Measurements from ENCODE around the gene FKBP15. TPM values are rescaled to one million over a fixed set of nuclear protein-coding genes. Genes with fewer than 3 reads are reported as not detected.

The FKBP15 gene
- total and polyA plus RNA-seq, 2 of the 4 experiments (the other 2 are of a cell fraction), result 20.4 to 25.5 TPM

DNA sequence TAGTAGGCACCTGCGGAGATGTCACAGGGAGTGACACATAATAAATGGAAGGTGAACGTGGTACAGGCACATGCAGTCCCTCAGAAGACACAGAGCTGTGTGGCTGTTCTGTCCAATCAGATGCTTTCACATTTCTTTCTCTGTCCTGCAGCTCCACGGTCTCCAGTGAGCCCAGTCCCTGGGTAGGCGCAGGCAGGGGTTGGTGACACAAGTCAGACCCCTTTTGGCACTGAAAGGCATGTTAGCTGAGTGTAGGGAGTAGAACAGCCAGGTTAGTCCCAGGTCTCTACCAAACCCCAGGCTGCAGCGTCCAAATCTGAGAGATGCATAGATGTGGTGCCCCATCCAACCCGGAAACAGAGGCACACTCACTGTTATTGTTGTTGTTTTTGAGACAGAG, 67.5 kb downstream of the FKBP15 start:
- H4K5ac ChIP-seq (ENCODE audit: low read depth, low read length), result no peak overlapping the region
- intact Hi-C loops (cut with micrococcal nuclease), result no loop called here
- no peak for DNase-seq
- no peak overlapping the region for H2AK5ac ChIP-seq (ENCODE audit: low read depth, low read length)
- H2BK5ac ChIP-seq (ENCODE audit: low read depth, low read length, poor library complexity, severe bottlenecking), result no peak overlapping the region
- H3K9me3 ChIP-seq (ENCODE audit: control insufficient read depth, insufficient read depth, low read length), result no peaks in the 10 kb centered on the region
- no peak overlapping the region for H2BK15ac ChIP-seq (ENCODE audit: low read depth, low read length)
- no peak overlapping the region for H3K9ac ChIP-seq (ENCODE audit: low read depth, low read length)
- H3K4me1 ChIP-seq (ENCODE audit: control insufficient read depth, insufficient read depth, low read length), result peaks cover 6% of the 10 kb centered on the region; the same call in 1 of the 2 replicates
- peaks cover 5% of the 10 kb centered on the region for H3K36me3 ChIP-seq (ENCODE audit: control insufficient read depth, insufficient read depth, low read length)
- peaks cover 0 to 22% of the 10 kb centered on the region in 2 experiments; a peak in 2 of 4 replicates for H3K79me1 ChIP-seq (ENCODE audit: low read depth in 1 of 2, low read length in 2 of 2)
- in situ Hi-C loops (cut with MboI; ENCODE audit: low sequenced_read_pairs), result no loop called here
- CTCF ChIA-PET, result interaction anchor here (1.1 kb wide), 1 partner anchor 24 kb away, joined by 3 read pairs; no protein-coding TSS in a partner anchor
- H3K4me2 ChIP-seq (ENCODE audit: low read depth, low read length), result no peak overlapping the region
- peaks cover 3% of the 10 kb centered on the region; the same call in 1 of the 2 replicates for H4K20me1 ChIP-seq (ENCODE audit: insufficient read depth, low read length)
- H3K4me3 ChIP-seq (ENCODE audit: insufficient read depth, low read depth, low read length), result no peak overlapping the region
- no peak overlapping the region for H3K23ac ChIP-seq (ENCODE audit: low read depth, low read length)
- WGBS, 2 experiments (ENCODE audit: extremely low coverage in 2 of 2, insufficient read length in 1 of 2), result no CpG with 5 or more reads among the region's 6 CpGs
- no peak overlapping the region for H3K56ac ChIP-seq (ENCODE audit: extremely low read depth, insufficient read depth, low read length)
- dilution Hi-C loops (cut with HindIII; ENCODE audit: low sequenced_read_pairs, unreplicated experiment), result no loop called here
- H3K27ac ChIP-seq (ENCODE audit: insufficient read depth, low read length), result no peak overlapping the region
- BruUV-seq (replicated peaks), result no TSS peak
- TF ChIP-seq, protein P1, sequence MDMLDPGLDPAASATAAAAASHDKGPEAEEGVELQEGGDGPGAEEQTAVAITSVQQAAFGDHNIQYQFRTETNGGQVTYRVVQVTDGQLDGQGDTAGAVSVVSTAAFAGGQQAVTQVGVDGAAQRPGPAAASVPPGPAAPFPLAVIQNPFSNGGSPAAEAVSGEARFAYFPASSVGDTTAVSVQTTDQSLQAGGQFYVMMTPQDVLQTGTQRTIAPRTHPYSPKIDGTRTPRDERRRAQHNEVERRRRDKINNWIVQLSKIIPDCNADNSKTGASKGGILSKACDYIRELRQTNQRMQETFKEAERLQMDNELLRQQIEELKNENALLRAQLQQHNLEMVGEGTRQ (IDR thresholded peaks at IDR 0.05; ENCODE audit: low read depth, low read length), result no peak
- TF ChIP-seq CHD1 (IDR thresholded peaks at IDR 0.05; ENCODE audit: low read depth, low read length), result no peak
- TF ChIP-seq RCOR1 (IDR thresholded peaks at IDR 0.05; ENCODE audit: insufficient replicate concordance, low read length), result no peak
- TF ChIP-seq SMC3 (IDR thresholded peaks at IDR 0.05; ENCODE audit: low read depth, low read length), result no peak
- TF ChIP-seq RAD21 (IDR thresholded peaks at IDR 0.05; ENCODE audit: low read length), result no peak
- no peak for TF ChIP-seq RFX5 (IDR thresholded peaks at IDR 0.05; ENCODE audit: low read depth, low read length)
- TF ChIP-seq CEBPB (IDR thresholded peaks at IDR 0.05; ENCODE audit: low read depth, low read length), result no peak
- no peak for TF ChIP-seq MXI1 (IDR thresholded peaks at IDR 0.05; ENCODE audit: borderline replicate concordance, low read depth, low read length)
- TF ChIP-seq POLR2A (IDR thresholded peaks at IDR 0.05; ENCODE audit: low read depth, low read length), result no peak
- no peak for TF ChIP-seq MAFK (IDR thresholded peaks at IDR 0.05; ENCODE audit: low read depth, low read length)
- no peak for TF ChIP-seq BHLHE40 (IDR thresholded peaks at IDR 0.05; ENCODE audit: low read depth, low read length)
- TF ChIP-seq MAZ (IDR thresholded peaks at IDR 0.05; ENCODE audit: borderline replicate concordance, low read depth, low read length), result no peak
- TF ChIP-seq FOS (IDR thresholded peaks at IDR 0.05; ENCODE audit: low read depth, low read length), result no peak
- TF ChIP-seq, protein P2, sequence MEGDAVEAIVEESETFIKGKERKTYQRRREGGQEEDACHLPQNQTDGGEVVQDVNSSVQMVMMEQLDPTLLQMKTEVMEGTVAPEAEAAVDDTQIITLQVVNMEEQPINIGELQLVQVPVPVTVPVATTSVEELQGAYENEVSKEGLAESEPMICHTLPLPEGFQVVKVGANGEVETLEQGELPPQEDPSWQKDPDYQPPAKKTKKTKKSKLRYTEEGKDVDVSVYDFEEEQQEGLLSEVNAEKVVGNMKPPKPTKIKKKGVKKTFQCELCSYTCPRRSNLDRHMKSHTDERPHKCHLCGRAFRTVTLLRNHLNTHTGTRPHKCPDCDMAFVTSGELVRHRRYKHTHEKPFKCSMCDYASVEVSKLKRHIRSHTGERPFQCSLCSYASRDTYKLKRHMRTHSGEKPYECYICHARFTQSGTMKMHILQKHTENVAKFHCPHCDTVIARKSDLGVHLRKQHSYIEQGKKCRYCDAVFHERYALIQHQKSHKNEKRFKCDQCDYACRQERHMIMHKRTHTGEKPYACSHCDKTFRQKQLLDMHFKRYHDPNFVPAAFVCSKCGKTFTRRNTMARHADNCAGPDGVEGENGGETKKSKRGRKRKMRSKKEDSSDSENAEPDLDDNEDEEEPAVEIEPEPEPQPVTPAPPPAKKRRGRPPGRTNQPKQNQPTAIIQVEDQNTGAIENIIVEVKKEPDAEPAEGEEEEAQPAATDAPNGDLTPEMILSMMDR (conservative IDR thresholded peaks at IDR 0.05; ENCODE audit: low read depth, low read length), result no peak
- no peak for TF ChIP-seq NFE2L2 (IDR thresholded peaks at IDR 0.05; ENCODE audit: low read depth, low read length)
- TF ChIP-seq ELK1 (IDR thresholded peaks at IDR 0.05; ENCODE audit: borderline replicate concordance, low read depth, low read length), result no peak
- H2AFZ ChIP-seq (replicated peaks; ENCODE audit: low read length, poor library complexity), result no peak overlapping the region
- no peak overlapping the region for H4K91ac ChIP-seq (ENCODE audit: insufficient read depth, low read depth, low read length)
- H2BK120ac ChIP-seq (ENCODE audit: low read depth, low read length), result no peak overlapping the region
- H3K27me3 ChIP-seq (ENCODE audit: control insufficient read depth, insufficient read depth, low read length), result no peaks in the 10 kb centered on the region
- H4K8ac ChIP-seq (ENCODE audit: low read depth in 2 of 2, low read length in 2 of 2), result no peak overlapping the region
- H3K14ac ChIP-seq (replicated peaks; ENCODE audit: low read depth, low read length), result no peak overlapping the region
- ATAC-seq (ENCODE audit: low read depth), result no peak
- H3K4ac ChIP-seq (ENCODE audit: low read depth, low read length), result no peak overlapping the region
- POLR2A ChIA-PET (ENCODE audit: unreplicated experiment), result no interaction called here
- H2BK20ac ChIP-seq (ENCODE audit: low read depth, low read length), result no peak overlapping the region
- H3K18ac ChIP-seq (ENCODE audit: low read depth, low read length), result no peak overlapping the region
- H2AK9ac ChIP-seq (replicated peaks; ENCODE audit: low read depth, low read length, poor library complexity), result no peak overlapping the region
- H3K9me1 ChIP-seq (ENCODE audit: insufficient read depth, low read length), result peaks cover 5% of the 10 kb centered on the region; the same call in 1 of the 2 replicates

Data from IMR-90 (cell line).